Motor neuron (in vitro differentiated cells): ENCODE data around the gene LRTM1. TPM values are rescaled to one million over a fixed set of nuclear protein-coding genes. Genes with fewer than 3 reads are reported as not detected.

Source experiments
- ATAC-seq, 8 experiments: fragments of 200-7000 bp; cut with Tn5 transposase; replicated peaks in 6 of 8; 2 replicates each; pipeline ENCODE4 v1.8.0; 2021; ENCODE audit warnings: mild to moderate bottlenecking in 8 of 8, moderate library complexity in 8 of 8
- H3K27ac ChIP-seq, 2 donors: fragments of 250-450 bp; sonication (Bioruptor Pico); 2 replicates each; pipeline ENCODE4 v1.9.0; 2021; ENCODE audit warnings: antibody characterized with exemption in 2 of 2, mild to moderate bottlenecking in 2 of 2, moderate library complexity in 1 of 2
- H3K4me1 ChIP-seq, 2 donors: fragments of 250-450 bp; sonication (Bioruptor Pico); replicated peaks in 1 of 2; 2 replicates each; pipeline ENCODE4 v1.6.1; 2021; ENCODE audit warnings: antibody characterized with exemption in 2 of 2, mild to moderate bottlenecking in 2 of 2, moderate library complexity in 1 of 2
- H3K4me3 ChIP-seq, 5 donors: fragments of 250-450 bp; sonication (Bioruptor Pico); 2 replicates each; pipeline ENCODE4 v1.9.0; 2021; ENCODE audit warnings: antibody characterized with exemption in 5 of 5, mild to moderate bottlenecking in 5 of 5, moderate library complexity in 4 of 5
- whole genome bisulfite sequencing, 10 experiments: fragments of 450-650 bp; shearing (Covaris generic); methylation state at CpG; one replicate each; pipeline ENCODE4 v1.0.0; 2022; 5-methylcytosine and 5-hydroxymethylcytosine counted together
- in situ Hi-C, 9 experiments: fragments of 400-800 bp; cut with MboI; loops; one replicate each; pipeline ENCODE4 v1.15.0; 2021; ENCODE audit warnings: low sequenced_read_pairs in 9 of 9, low pct_unique_long_range_greater_than_20kb in 2 of 9; ENCODE audit not compliant: unreplicated experiment in 9 of 9
- total RNA-seq, 8 experiments: library from RNA; unstranded; fragments of 300-600 nt; gene quantifications; 2 replicates each; pipeline versions ENCODE4 v1.2.3 to v1.2.4, GENCODE V29; 2022

LRTM1 gene
- total RNA-seq, 8 experiments from 2014 or later: 0.16 to 1.2 (median 0.36) TPM; not detected in 2

GRCh38 chr3:54878145-54878544, 49.7 kb downstream of the LRTM1 start:
- Histone ChIP-seq H3K4me3 (no peak overlapping the region), H3K27ac (no peak overlapping the region), H3K4me1 (peaks cover 10 to 22% of the 10 kb centered on the region in 2 donors)
- WGBS, 10 experiments: 4 to 64% (median 40%) methylated on average over 1 to 7 of the region's 7 CpGs; no CpG with 5 or more reads in 1 of the 10 experiments
- ATAC-seq: peak in 5 of 8 experiments; percentile 79 to 93 (median 84)
- in situ Hi-C loops: loop anchor here in 1 of 9 experiments (25.0 kb wide), 1 partner anchor 284 kb away; no protein-coding TSS in a partner anchor

GRCh38 chr3:54877730-54878129, 50.1 kb downstream of the LRTM1 start:
- no peak overlapping the region for H3K4me3 ChIP-seq
- in situ Hi-C loops: loop anchor here in 1 of 9 experiments (25.0 kb wide), 1 partner anchor 285 kb away; no protein-coding TSS in a partner anchor
- WGBS, 10 experiments: 0 to 100% (median 69%) methylated on average over 1 to 4 of the region's 4 CpGs; no CpG with 5 or more reads in 2 of the 10 experiments
- ATAC-seq: no peak
- H3K4me1 ChIP-seq: peaks cover 10 to 26% of the 10 kb centered on the region in 2 donors
- H3K27ac ChIP-seq: no peak overlapping the region

GRCh38 chr3:54876694-54877093, 51.2 kb downstream of the LRTM1 start:
- no peak for ATAC-seq
- Histone ChIP-seq H3K27ac (no peak overlapping the region), H3K4me3 (no peak overlapping the region), H3K4me1 (peaks cover 10 to 26% of the 10 kb centered on the region in 2 donors)
- in situ Hi-C loops: loop anchor here in 1 of 9 experiments (25.0 kb wide), 1 partner anchor 286 kb away; no protein-coding TSS in a partner anchor
- 87 to 100% (median 98%) methylated on average over 1 to 5 of the region's 5 CpGs; no CpG with 5 or more reads in 2 of the 10 experiments for WGBS, 10 experiments

- in situ Hi-C loops: loop anchor here in 1 of 9 experiments (25.0 kb wide), 1 partner anchor 287 kb away; no protein-coding TSS in a partner anchor
- peak in 3 of 8 experiments; percentile 49 to 74 (median 55) for ATAC-seq
- Histone ChIP-seq H3K4me1 (peaks cover 10 to 26% of the 10 kb centered on the region in 2 donors), H3K4me3 (no peak overlapping the region), H3K27ac (no peak overlapping the region)
- 0 to 100% (median 82%) methylated on average over 1 to 6 of the region's 8 CpGs; no CpG with 5 or more reads in 2 of the 10 experiments for WGBS, 10 experiments
Measured at GRCh38 chr3:54875596-54876268, 52.1 kb downstream of the LRTM1 start.

GRCh38 chr3:54874816-54875556, 52.9 kb downstream of the LRTM1 start:
- ATAC-seq: peak in 2 of 8 experiments; percentile 12 to 50
- Histone ChIP-seq H3K4me3 (no peak overlapping the region), H3K4me1 (peaks cover 10 to 26% of the 10 kb centered on the region in 2 donors), H3K27ac (no peak overlapping the region)
- 27 to 93% (median 80%) methylated on average over 1 to 7 of the region's 7 CpGs; no CpG with 5 or more reads in 1 of the 10 experiments for WGBS, 10 experiments
- in situ Hi-C loops: loop anchor here in 5 of 9 experiments (25.0 kb wide), 6 partner anchors 287 to 1387 kb away; partner anchors contain the start of gene WNT5A (in 3 of the 5)

- peak in 2 of 8 experiments; percentile 29 to 41 for ATAC-seq
- no peak overlapping the region for H3K4me3 ChIP-seq
- no peak overlapping the region for H3K27ac ChIP-seq
- WGBS, 10 experiments: 50 to 100% (median 82%) methylated on average over 2 to 8 of the region's 8 CpGs; no CpG with 5 or more reads in 1 of the 10 experiments
- peaks cover 6 to 17% of the 10 kb centered on the region in 2 donors for H3K4me1 ChIP-seq
- in situ Hi-C loops: loop anchor here in 5 of 9 experiments (25.0 kb wide), 5 partner anchors 314 to 1389 kb away; partner anchors contain the start of gene WNT5A (in 3 of the 5)
Measured at GRCh38 chr3:54873059-54874010, 54.5 kb downstream of the LRTM1 start.

- in situ Hi-C loops: loop anchor here in 5 of 9 experiments (25.0 kb wide), 5 partner anchors 315 to 1390 kb away; partner anchors contain the start of gene WNT5A (in 3 of the 5)
- 78 to 100% (median 100%) methylated on average over 1 to 2 of the region's 4 CpGs; no CpG with 5 or more reads in 2 of the 10 experiments for WGBS, 10 experiments
- H3K4me3 ChIP-seq: no peak overlapping the region
- H3K4me1 ChIP-seq: peaks cover 0 to 12% of the 10 kb centered on the region in 2 donors
- H3K27ac ChIP-seq: no peak overlapping the region
- ATAC-seq: no peak
Measured at GRCh38 chr3:54871867-54872266, 56.0 kb downstream of the LRTM1 start.

GRCh38 chr3:54870423-54870822, 57.4 kb downstream of the LRTM1 start:
- Histone ChIP-seq H3K4me1 (peaks cover 1 to 17% of the 10 kb centered on the region in 2 donors), H3K4me3 (no peak overlapping the region), H3K27ac (no peak overlapping the region)
- ATAC-seq: peak; percentile 73 to 94 (median 85)
- in situ Hi-C loops: loop anchor here in 5 of 9 experiments (25.0 kb wide), 5 partner anchors 317 to 1392 kb away; partner anchors contain the start of gene WNT5A (in 3 of the 5)
- 7 to 100% (median 38%) methylated on average over 1 to 6 of the region's 7 CpGs; no CpG with 5 or more reads in 1 of the 10 experiments for WGBS, 10 experiments
